Neural cell (in vitro differentiated cells): Measurements from ENCODE around the gene NKX1-2. TPM values are rescaled to one million over a fixed set of nuclear protein-coding genes. Genes with fewer than 3 reads are reported as not detected.

Experiments used
- H2AFZ ChIP-seq: fragments of 200-600, 300-800 bp; sonication (generic), shearing (Covaris generic); 2 replicates; pipeline ENCODE4 v1.6.0; 2014; ENCODE audit warnings: low read depth, mild to moderate bottlenecking, antibody characterized with exemption, low read length, moderate library complexity
- H3F3A ChIP-seq: fragments of 200-600 bp; shearing (Covaris generic); 2 replicates; pipeline ENCODE4 v1.6.1; 2016; ENCODE audit warnings: mild to moderate bottlenecking, moderate library complexity, mixed read lengths, antibody characterized with exemption, low read length; ENCODE audit not compliant: insufficient read depth, poor library complexity, severe bottlenecking
- H3K27ac ChIP-seq: fragments of 200-600, 300-800 bp; sonication (generic), shearing (Covaris generic); 2 replicates; pipeline ENCODE4 v1.5.1; 2014; ENCODE audit warnings: mild to moderate bottlenecking, low read length, moderate library complexity
- H3K27me3 ChIP-seq: fragments of 300-800, 200-600 bp; sonication (generic), shearing (Covaris generic); 2 replicates; pipeline ENCODE4 v1.6.0; 2014; ENCODE audit warnings: mild to moderate bottlenecking, low read depth, low read length, moderate library complexity; ENCODE audit not compliant: insufficient read depth
- H3K36me3 ChIP-seq: fragments of 300-800, 200-600 bp; sonication (generic), shearing (Covaris generic); 2 replicates; pipeline ENCODE4 v1.5.1; 2014; ENCODE audit warnings: mild to moderate bottlenecking, antibody characterized with exemption, low read length, moderate library complexity; ENCODE audit not compliant: insufficient read depth
- H3K4me2 ChIP-seq: fragments of 300-800, 200-600 bp; sonication (generic), shearing (Covaris generic); 2 replicates; pipeline ENCODE4 v1.6.0; 2014; ENCODE audit warnings: mild to moderate bottlenecking, low read length
- H3K4me3 ChIP-seq: fragments of 300-800, 200-600 bp; sonication (generic), shearing (Covaris generic); 2 replicates; pipeline ENCODE4 v1.5.1; 2014; ENCODE audit warnings: mild to moderate bottlenecking, low read length, moderate library complexity
- H3K79me2 ChIP-seq: fragments of 200-600 bp; shearing (Covaris generic); replicated peaks from 2 replicates; pipeline ENCODE4 v1.6.0; 2014; ENCODE audit warnings: mild to moderate bottlenecking, low read length, moderate library complexity; ENCODE audit not compliant: insufficient read depth
- H3K9ac ChIP-seq: fragments of 300-800, 200-600 bp; sonication (generic), shearing (Covaris generic); 2 replicates; pipeline ENCODE4 v1.6.1; 2016; ENCODE audit warnings: mild to moderate bottlenecking, low read length, mixed read lengths
- H3K9me2 ChIP-seq: fragments of 200-600 bp; shearing (Covaris generic); 2 replicates; pipeline ENCODE4 v1.6.1; 2016; ENCODE audit warnings: mild to moderate bottlenecking, low read length, mixed read lengths; ENCODE audit not compliant: insufficient read depth
- H3K9me3 ChIP-seq: fragments of 200-600, 300-800 bp; sonication (generic), shearing (Covaris generic); 2 replicates; pipeline ENCODE4 v1.6.1; 2016; ENCODE audit warnings: mild to moderate bottlenecking, mixed run types, low read length, moderate library complexity, mixed read lengths
- H4K20me1 ChIP-seq: fragments of 200-600 bp; shearing (Covaris generic); 2 replicates; pipeline ENCODE4 v1.6.1; 2016; ENCODE audit warnings: mild to moderate bottlenecking, mixed run types; ENCODE audit not compliant: insufficient read depth
- EP300 ChIP-seq: fragments of 450-650 bp; conservative IDR thresholded peaks from 2 replicates; pipeline ENCODE4 v1.6.1; 2014; ENCODE audit warnings: antibody characterized with exemption, mild to moderate bottlenecking, moderate library complexity; ENCODE audit not compliant: poor library complexity, severe bottlenecking
- EZH2 ChIP-seq: fragments of 200-600, 300-800 bp; shearing (Covaris generic), sonication (generic); IDR thresholded peaks from 2 replicates; pipeline ENCODE4 v1.6.1; 2014; ENCODE audit warnings: antibody characterized with exemption, low read length, borderline replicate concordance, mild to moderate bottlenecking; ENCODE audit not compliant: insufficient read depth, poor library complexity, severe bottlenecking
- MXI1 ChIP-seq: fragments of 450-650 bp; conservative IDR thresholded peaks from 2 replicates; pipeline ENCODE4 v1.6.1; 2014; ENCODE audit warnings: antibody characterized with exemption, mild to moderate bottlenecking; ENCODE audit not compliant: poor library complexity, severe bottlenecking
- POLR2AphosphoS5 ChIP-seq: IDR thresholded peaks from 2 replicates; pipeline ENCODE4 v1.6.1; 2012
- RAD21 ChIP-seq: fragments of 450-650 bp; conservative IDR thresholded peaks from 2 replicates; pipeline ENCODE4 v1.6.1; 2014; ENCODE audit warnings: antibody characterized with exemption, mild to moderate bottlenecking, moderate library complexity
- SMC3 ChIP-seq: fragments of 450-650 bp; conservative IDR thresholded peaks from 2 replicates; pipeline ENCODE4 v1.6.1; 2014; ENCODE audit warnings: antibody characterized with exemption, mild to moderate bottlenecking, moderate library complexity; ENCODE audit not compliant: poor library complexity
- TAF1 ChIP-seq: IDR thresholded peaks from 2 replicates; pipeline ENCODE4 v1.6.1; 2012; ENCODE audit warnings: low read depth
- polyA minus RNA-seq: library from RNA; depleted of rRNA, polyadenylated mRNA; stranded (reverse); fragments of >200 nt; gene quantifications from 2 replicates; pipeline ENCODE4 v1.2.3, GENCODE V29; 2014
- polyA plus RNA-seq: library from polyadenylated mRNA; depleted of rRNA; stranded (reverse); fragments of >200 nt; gene quantifications from 2 replicates; pipeline ENCODE4 v1.2.3, GENCODE V29; 2014
- TF ChIP-seq, protein P1 (sequence below): IDR thresholded peaks from 2 replicates; pipeline ENCODE4 v1.6.1; 2012; ENCODE audit warnings: borderline replicate concordance
- TF ChIP-seq, protein P2 (sequence below): fragments of 450-650 bp; IDR thresholded peaks from 2 replicates; pipeline ENCODE4 v1.5.1; 2014; ENCODE audit warnings: antibody characterized with exemption, mild to moderate bottlenecking, moderate library complexity; ENCODE audit not compliant: poor library complexity, severe bottlenecking

The NKX1-2 gene
- polyA plus RNA-seq (0.16 and 0.19 TPM in 2 replicates), polyA minus RNA-seq (0.35 and 0.73 TPM in 2 replicates)

DNA sequence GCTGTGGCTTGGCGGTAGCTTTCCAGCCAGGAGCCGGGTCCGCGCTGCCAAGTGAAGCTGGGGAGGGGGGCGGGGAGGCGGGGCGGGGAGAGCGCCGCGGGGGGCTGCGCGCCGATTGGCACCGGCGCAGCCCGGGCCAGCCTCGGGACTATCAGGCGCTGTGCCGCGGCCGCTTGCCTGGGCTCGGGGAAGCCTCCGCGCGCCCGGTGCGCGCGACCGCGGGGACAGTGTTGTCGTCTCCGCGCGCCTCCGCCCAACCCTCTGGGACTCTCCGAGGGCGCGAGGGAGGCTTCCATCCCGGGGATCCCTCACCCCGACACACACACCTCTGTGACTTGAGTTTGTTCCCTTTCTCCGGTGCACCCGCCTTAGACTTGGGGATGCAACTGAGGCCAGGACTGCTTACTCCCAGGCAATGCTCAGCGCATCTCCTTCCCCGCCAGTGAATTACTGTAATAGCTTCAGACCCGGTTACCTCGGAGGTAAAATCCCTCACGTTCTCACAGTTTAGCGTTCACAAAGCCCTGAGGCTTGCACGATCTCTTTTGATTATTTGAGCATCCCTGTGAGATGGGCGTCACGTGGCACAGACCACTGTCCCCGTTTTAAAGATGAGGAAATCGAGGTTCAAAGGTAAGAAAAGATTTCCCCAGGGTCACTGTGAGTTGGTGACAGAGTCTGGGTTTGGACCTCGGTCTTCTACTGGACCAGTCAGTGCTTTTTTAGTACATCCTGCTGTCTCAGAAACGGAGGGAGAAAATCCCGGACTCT is at the start of gene NKX1-2:
NKX1-2 (minus strand) TSS at position 24 of the 771 bp plus-strand sequence. CDS start 92 bp downstream, outside the sequence.
- Histone ChIP-seq H3K4me3 (peak within 1 kb of the TSS; percentile 65), H3K9me3 (no peaks in the 10 kb centered on the region), H3K9ac (peak within 1 kb of the TSS; percentile 26), H2AFZ (no peak within 1 kb of the TSS), H3K27me3 (peaks cover 73% of the 10 kb centered on the region), H4K20me1 (no peaks in the 10 kb centered on the region), H3F3A (no peaks in the 10 kb centered on the region), H3K4me2 (peak within 1 kb of the TSS; percentile 67), H3K79me2 (no peaks in the 10 kb centered on the region), H3K36me3 (no peaks in the 10 kb centered on the region), H3K9me2 (no peaks in the 10 kb centered on the region), H3K27ac (no peak within 1 kb of the TSS)
- TF ChIP-seq MXI1 (no peak), TAF1 (no peak), POLR2AphosphoS5 (no peak), RAD21 (no peak), EZH2 (no peak), SMC3 (no peak)

DNA sequence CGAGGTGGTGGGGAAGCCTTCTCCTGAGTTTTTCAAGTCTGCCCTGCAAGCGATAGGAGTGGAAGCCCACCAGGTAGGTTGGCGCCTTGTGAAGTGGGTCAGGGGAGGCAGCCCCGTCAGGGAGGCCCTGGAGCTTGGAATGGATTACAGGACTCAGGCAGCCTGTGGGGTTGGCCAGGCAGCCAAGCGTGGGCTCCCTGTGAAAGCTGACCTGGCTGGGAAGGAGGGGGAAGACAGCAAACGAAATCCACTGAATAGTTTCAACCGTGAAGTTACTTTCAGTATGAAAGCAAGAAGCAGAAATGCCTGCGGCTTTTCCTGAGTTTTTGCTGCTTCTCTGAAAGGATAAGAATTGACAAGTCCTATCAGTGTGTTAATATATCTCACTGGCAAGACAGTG is 48.2 kb upstream of the NKX1-2 start:
- Histone ChIP-seq H3K27ac (no peak overlapping the region), H2AFZ (no peak overlapping the region), H4K20me1 (no peaks in the 10 kb centered on the region), H3K9me2 (no peaks in the 10 kb centered on the region), H3K9me3 (peaks cover 4% of the 10 kb centered on the region), H3K79me2 (no peaks in the 10 kb centered on the region), H3K9ac (no peak overlapping the region), H3K36me3 (no peaks in the 10 kb centered on the region), H3F3A (no peaks in the 10 kb centered on the region), H3K4me3 (no peak overlapping the region), H3K27me3 (no peaks in the 10 kb centered on the region), H3K4me2 (no peak overlapping the region)
- TF ChIP-seq, protein P1, sequence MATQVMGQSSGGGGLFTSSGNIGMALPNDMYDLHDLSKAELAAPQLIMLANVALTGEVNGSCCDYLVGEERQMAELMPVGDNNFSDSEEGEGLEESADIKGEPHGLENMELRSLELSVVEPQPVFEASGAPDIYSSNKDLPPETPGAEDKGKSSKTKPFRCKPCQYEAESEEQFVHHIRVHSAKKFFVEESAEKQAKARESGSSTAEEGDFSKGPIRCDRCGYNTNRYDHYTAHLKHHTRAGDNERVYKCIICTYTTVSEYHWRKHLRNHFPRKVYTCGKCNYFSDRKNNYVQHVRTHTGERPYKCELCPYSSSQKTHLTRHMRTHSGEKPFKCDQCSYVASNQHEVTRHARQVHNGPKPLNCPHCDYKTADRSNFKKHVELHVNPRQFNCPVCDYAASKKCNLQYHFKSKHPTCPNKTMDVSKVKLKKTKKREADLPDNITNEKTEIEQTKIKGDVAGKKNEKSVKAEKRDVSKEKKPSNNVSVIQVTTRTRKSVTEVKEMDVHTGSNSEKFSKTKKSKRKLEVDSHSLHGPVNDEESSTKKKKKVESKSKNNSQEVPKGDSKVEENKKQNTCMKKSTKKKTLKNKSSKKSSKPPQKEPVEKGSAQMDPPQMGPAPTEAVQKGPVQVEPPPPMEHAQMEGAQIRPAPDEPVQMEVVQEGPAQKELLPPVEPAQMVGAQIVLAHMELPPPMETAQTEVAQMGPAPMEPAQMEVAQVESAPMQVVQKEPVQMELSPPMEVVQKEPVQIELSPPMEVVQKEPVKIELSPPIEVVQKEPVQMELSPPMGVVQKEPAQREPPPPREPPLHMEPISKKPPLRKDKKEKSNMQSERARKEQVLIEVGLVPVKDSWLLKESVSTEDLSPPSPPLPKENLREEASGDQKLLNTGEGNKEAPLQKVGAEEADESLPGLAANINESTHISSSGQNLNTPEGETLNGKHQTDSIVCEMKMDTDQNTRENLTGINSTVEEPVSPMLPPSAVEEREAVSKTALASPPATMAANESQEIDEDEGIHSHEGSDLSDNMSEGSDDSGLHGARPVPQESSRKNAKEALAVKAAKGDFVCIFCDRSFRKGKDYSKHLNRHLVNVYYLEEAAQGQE: no peak
- TF ChIP-seq, protein P2, sequence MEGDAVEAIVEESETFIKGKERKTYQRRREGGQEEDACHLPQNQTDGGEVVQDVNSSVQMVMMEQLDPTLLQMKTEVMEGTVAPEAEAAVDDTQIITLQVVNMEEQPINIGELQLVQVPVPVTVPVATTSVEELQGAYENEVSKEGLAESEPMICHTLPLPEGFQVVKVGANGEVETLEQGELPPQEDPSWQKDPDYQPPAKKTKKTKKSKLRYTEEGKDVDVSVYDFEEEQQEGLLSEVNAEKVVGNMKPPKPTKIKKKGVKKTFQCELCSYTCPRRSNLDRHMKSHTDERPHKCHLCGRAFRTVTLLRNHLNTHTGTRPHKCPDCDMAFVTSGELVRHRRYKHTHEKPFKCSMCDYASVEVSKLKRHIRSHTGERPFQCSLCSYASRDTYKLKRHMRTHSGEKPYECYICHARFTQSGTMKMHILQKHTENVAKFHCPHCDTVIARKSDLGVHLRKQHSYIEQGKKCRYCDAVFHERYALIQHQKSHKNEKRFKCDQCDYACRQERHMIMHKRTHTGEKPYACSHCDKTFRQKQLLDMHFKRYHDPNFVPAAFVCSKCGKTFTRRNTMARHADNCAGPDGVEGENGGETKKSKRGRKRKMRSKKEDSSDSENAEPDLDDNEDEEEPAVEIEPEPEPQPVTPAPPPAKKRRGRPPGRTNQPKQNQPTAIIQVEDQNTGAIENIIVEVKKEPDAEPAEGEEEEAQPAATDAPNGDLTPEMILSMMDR: no peak
- no peak for TF ChIP-seq EZH2
- no peak for TF ChIP-seq RAD21
- no peak for TF ChIP-seq MXI1
- TF ChIP-seq SMC3: no peak
- no peak for TF ChIP-seq EP300
- no peak for TF ChIP-seq POLR2AphosphoS5
- no peak for TF ChIP-seq TAF1
